HFF-Myc (cell line): Measurements from ENCODE around the gene G6PC2.

ENCODE experiments used
- DNase-seq: peaks from one replicate; pipeline ENCODE4 v3.0.0-alpha.2; 2011; ENCODE audit warnings: low read depth; ENCODE audit errors: extremely low read depth
- H3K4me3 ChIP-seq: replicated peaks from 2 replicates; pipeline ENCODE4 v1.5.1; 2011; ENCODE audit warnings: low read depth, mild to moderate bottlenecking, control low read depth, low read length
- CTCF ChIP-seq: IDR thresholded peaks from 2 replicates; pipeline ENCODE4 v1.5.1; 2012; ENCODE audit warnings: mild to moderate bottlenecking, low read depth, low read length, control low read depth; ENCODE audit errors: missing control alignments

G6PC2 gene

GRCh38 chr2:168894720-168895119 lies 6.4 kb upstream of the G6PC2 start:
- TF ChIP-seq CTCF = no peak
- no peak for DNase-seq
- H3K4me3 ChIP-seq = no peak overlapping the region

- TF ChIP-seq CTCF = no peak
- H3K4me3 ChIP-seq = no peak overlapping the region
- no peak for DNase-seq
Measured at GRCh38 chr2:168895771-168896170, 5.3 kb upstream of the G6PC2 start.

- no peak for TF ChIP-seq CTCF
- DNase-seq = no peak
- no peak overlapping the region for H3K4me3 ChIP-seq
Measured at GRCh38 chr2:168896783-168897182, 4.3 kb upstream of the G6PC2 start.

GRCh38 chr2:168897449-168897848 lies 3.6 kb upstream of the G6PC2 start:
- no peak overlapping the region for H3K4me3 ChIP-seq
- DNase-seq = no peak
- TF ChIP-seq CTCF = no peak

- no peak overlapping the region for H3K4me3 ChIP-seq
- no peak for DNase-seq
- no peak for TF ChIP-seq CTCF
Measured at GRCh38 chr2:168903888-168904287, 2.8 kb downstream of the G6PC2 start.

GRCh38 chr2:168904358-168904757 lies 3.3 kb downstream of the G6PC2 start:
- H3K4me3 ChIP-seq = no peak overlapping the region
- TF ChIP-seq CTCF = no peak
- no peak for DNase-seq

- DNase-seq = no peak
- TF ChIP-seq CTCF = no peak
- no peak overlapping the region for H3K4me3 ChIP-seq
Measured at GRCh38 chr2:168907940-168908662, 7.0 kb downstream of the G6PC2 start.
